ENCODE measurements around the gene PYGO1.
"Not testable (repeated sequence)": the region's sequence is repeated elsewhere in the genome, so short reads cannot be mapped to it uniquely, and the experiment has no call there.

PYGO1 gene, protein sequence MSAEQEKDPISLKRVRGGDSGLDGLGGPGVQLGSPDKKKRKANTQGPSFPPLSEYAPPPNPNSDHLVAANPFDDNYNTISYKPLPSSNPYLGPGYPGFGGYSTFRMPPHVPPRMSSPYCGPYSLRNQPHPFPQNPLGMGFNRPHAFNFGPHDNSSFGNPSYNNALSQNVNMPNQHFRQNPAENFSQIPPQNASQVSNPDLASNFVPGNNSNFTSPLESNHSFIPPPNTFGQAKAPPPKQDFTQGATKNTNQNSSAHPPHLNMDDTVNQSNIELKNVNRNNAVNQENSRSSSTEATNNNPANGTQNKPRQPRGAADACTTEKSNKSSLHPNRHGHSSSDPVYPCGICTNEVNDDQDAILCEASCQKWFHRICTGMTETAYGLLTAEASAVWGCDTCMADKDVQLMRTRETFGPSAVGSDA

DNA sequence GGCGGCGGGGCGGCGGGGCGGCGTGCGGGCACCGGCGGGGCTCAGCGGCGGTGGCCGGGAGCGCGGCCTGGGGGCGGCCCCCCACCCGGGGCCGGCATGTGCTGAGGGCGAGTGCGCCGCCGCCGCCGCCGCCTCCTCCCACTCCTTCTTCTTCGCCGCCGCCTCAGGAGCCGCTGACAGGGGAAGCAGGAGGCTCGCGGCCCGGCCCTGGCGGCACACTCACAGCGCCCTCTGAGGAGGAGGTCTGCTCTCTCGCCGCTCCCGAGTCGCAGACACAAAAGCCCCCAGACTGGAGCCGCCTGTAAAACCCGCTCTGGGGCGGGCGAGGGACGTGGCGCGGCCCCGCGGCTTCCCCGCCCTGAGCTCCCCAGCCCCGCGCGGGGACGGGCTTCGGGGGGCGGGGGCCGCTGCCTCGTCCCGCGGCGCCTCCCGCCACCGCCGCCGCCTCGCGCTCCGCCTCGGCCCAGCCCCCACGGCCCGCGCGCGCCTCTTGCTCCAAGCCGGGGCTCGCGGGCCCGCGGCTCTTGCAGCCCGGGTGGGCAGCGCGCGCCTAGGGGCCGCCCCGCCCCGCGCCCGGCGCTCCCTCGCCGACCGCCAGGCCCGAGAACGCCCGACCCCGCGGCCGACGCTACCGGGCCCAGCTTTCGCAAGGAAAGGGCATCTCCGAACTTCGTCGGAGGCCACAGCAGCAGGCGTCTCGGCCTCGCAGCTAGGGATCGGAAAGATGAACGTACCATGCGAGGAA is at the start of gene PYGO1:
TSS of gene PYGO1 (minus strand) at position 276 of the 745 bp plus-strand sequence. CDS start 462 bp downstream, outside the sequence.
- DNase-seq (ENCODE audit: low read depth in 1 of 2, low spot score in 1 of 2): peak in 1 of 2 donors; percentile 4

DNA sequence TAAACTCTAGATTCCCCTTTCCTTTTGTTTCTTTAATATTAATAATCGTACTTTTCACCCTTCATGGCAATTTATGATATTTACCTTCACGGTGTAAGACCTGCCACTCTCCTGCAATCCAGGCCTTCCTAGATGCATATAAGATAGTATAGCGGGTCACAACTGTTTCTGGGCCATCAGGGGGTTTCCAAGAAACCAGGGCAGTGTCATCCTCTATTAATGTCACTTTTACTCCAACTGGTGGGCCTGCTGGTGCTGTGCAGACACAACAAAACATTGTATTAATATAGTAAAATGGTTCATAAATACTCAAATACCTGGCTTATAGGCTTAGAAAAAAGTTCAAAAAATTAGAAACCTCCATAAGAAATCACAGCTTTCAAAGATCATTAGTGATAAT is 48.9 kb upstream of the PYGO1 start:
- no peak for DNase-seq (ENCODE audit: low read depth in 1 of 2, low spot score in 1 of 2)

DNA sequence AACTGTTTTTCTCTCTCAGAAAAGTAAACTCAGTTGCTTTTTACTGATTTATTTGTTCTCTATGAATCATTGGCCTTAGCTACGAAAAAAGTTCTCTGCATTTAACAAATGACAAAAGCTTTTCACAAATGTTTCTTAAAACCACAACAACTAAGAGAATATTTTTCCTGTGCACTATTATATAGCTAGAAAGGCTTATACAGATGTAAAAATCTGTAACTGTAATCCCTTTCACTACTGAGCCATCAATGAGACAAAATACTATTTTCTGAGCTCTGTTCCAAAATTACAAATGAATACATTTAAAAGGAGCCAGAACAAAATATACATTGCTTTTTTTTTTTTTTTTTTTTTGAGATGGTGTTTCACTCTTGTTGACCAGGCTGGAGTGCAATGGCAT is 45.6 kb upstream of the PYGO1 start:
- DNase-seq (ENCODE audit: low read depth in 1 of 2, low spot score in 1 of 2): no peak

DNA sequence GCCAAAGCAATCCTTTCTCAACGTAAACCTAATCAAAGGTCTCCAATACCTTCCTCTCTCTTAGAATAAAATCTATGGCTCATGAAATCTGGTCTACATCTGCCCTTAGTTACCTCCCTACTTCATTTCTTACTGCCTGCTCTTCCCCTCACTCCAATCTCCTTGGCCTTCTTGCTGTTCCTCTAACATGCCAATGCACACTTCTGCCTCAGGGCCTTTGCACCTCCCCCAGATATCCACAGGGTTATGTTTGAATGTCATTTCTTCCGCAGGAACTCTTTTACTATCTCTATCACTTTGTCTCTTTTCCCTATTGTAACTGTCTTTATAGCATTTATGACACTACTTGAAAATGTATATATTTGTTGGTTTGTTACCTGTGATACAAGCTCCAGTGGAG is 44.3 kb upstream of the PYGO1 start:
- DNase-seq (ENCODE audit: low read depth in 1 of 2, low spot score in 1 of 2): no peak

DNA sequence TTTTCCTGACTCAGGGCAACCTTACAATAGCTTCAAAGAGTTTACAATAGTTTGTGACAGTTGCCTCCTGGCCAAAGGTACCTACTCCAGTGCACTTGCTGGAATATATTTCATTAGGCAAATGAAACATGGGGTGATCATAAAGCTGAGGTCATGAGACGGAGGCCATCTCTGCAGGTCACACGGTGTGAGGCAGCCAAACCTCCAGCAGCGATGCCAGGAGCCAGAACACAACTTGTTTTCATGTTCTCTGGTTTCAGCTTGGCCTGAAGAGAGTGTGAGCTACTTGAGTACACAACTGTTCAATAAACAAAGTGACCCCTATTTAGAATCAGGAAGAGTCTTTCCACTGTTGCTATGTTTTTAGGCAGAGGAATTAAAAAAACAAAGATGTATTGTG is 42.7 kb upstream of the PYGO1 start:
- no peak for DNase-seq (ENCODE audit: low read depth in 1 of 2, low spot score in 1 of 2)

DNA sequence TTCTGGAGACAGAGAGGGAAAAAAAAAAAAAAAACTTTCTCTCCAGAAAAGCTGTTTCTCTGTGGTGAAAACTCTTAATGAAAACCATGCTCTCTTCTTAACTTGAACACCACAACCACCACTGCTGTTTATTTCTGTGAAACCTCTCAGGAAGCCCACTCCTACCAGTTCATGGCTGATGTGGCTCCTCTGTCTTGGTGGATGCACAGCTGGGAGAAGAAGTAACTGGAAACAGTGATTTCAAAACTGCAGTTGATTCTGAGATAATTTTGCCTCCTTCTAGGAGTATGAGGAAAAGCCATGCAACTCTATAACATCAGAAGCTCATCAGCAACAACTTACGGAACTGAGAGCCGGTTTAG is 40.2 kb upstream of the PYGO1 start:
- DNase-seq (ENCODE audit: low read depth in 1 of 2, low spot score in 1 of 2): no peak

DNA sequence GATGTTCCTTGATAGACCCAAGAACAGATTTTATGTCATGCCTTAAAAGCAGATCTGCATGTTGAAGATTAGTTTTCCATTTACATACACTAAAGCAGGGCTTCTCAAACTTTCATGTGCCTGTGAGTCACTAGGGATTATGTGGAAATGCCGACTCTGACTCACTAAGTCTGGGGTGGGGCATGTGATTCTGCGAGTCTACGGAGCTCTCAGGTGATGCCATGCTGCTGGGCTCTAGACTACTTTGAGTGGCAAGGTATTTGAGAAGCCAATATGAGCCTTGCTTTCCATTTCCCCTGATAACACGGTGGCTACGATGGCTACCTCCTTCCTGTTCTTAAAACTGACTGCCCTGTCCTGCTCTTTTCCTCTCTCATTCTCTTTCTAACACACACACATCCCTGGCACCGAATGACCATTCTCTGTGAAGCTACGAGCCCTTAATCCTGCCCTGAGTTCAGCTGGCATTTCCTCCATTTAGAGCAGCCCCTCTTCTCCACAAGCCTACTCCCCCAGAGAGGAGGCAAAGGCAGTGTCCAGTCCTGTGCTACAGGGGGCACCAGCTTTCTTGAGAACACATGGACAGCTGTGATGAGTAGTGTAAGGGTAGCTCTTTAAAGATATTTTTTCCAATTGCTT is 39.7 kb upstream of the PYGO1 start:
- DNase-seq (ENCODE audit: low read depth in 1 of 2, low spot score in 1 of 2): no peak

DNA sequence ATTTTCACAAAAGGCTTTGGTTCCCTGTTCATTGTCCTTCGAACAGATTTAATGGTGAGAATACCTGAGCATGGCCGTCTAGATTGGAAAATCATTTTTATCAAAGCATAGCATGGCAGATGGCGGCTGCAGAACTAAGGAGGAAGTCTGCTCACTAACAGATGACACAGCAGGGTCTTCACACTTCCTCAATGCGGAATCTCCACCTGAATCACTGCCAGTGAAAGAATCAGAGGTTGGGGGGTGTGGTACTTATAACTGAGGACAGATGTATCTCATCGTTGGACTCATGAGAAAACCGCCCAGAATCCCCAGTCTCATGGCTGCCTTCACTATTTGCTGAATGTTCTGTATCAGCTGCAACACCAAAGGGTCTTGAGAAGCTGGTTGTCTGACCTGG is 31.6 kb upstream of the PYGO1 start:
- DNase-seq (ENCODE audit: low read depth in 1 of 2, low spot score in 1 of 2): no peak

DNA sequence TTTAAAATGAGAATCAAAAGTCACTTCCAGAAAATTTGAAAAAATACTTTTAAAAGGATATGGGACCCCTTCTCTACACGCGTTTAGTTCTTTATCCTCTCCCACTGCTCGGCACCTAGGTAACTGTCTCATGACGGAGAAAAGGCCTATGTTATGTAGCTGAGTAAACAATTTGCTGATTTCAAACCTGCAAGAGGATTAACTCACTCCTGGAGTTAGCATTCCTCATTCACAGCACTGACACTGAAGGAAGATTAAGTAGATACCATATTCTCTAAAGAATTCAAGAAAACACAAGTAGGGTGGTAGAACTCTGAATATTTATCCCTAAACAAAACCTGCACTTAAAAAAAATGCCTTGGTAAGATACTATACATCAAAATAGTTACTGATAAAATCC is 30.2 kb upstream of the PYGO1 start:
- no peak for DNase-seq (ENCODE audit: low read depth in 1 of 2, low spot score in 1 of 2)

DNA sequence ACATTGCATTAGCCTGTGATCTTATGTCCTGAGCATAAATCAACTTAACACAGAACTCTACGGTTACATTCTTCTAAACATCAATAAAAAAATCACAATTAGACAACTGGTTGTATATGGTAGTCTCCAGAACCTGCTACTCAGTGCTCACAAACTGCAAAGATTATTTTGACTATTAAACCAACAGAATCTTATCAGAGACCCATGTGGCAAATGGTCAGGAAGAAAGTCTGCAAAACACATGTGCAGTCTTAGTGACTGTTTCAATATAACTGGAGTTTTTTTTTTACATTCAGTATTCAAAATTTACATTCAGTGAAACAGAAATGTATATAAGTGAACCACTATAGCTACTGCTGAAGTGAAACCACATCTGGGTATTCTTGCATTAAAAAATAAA is 27.3 kb upstream of the PYGO1 start:
- no peak for DNase-seq (ENCODE audit: low read depth in 1 of 2, low spot score in 1 of 2)

DNA sequence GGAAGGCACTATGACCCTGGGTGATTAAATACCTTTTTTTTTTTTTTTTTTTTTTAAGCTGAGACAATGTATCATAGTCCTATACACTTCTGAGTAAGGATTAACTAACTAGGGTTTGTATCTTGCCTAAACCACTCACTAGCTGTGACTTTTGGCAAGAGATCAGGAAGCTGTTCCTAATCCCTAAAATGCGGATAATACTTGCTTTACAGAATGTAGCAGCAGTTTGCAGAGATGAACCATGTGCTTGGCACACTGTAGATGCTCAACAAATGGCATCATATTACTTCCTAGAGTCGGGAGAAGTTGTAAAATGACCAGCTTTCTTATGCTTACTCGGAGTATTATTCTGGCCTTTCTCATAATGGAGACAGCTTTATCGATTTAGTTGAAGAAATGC is 25.6 kb upstream of the PYGO1 start:
- no peak for DNase-seq (ENCODE audit: low read depth in 1 of 2, low spot score in 1 of 2)

DNA sequence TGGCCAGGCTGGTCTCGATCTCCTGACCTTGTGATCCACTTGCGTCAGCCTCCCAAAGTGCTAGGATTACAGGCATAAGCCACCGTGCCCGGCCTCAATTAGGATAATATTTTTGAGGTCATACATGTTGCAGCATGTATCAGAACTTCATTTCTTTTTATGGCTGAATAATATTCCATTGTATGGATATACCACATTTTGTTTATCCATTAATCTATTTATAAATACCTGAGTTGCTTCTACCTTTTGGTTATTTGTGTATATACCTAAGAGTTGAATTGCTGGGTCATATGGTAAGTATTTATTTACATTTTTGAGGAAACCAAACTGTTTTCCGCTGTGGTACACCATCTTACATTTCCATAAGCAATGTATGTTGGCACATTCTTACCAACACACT is 18.1 kb upstream of the PYGO1 start:
- no peak for DNase-seq (ENCODE audit: low read depth in 1 of 2, low spot score in 1 of 2)

DNA sequence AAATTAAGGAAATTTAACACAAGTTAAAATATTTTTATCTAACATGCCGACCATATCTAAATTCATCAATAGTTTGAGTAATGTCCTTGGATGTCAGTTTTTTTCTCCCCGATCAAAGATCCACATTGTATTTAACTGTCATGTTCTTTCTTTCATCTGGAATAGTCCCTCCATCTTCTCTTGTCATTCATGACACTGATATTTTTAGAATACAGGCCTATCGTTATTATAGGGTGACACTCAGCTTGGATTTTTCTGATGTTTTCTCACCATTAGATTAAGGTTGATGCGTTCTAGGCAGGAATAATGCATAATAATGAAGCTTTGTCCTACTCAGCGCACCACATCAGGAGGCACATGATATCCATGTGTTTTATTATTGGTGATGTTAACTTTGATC is 13.2 kb upstream of the PYGO1 start:
- DNase-seq (ENCODE audit: low read depth in 1 of 2, low spot score in 1 of 2): no peak

DNA sequence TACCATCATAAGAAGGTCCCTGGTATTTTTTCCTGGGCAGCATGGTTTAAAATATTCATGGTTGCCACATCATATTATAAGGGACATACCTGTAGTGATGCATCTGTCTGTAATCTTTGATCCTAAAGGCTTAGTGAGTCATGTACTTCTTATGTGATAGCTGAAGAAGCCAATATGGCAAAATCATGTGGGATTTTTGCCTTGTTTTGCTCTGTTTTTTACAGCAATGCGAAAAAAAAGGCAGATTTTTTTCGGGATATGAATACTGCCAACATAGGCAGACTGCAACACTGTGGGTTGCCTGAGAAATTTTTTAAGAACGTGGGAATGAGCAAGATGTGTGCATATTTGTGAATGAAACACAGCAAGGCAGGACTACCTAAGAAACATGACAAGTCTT is 11.3 kb upstream of the PYGO1 start:
- DNase-seq (ENCODE audit: low read depth in 1 of 2, low spot score in 1 of 2): no peak

DNA sequence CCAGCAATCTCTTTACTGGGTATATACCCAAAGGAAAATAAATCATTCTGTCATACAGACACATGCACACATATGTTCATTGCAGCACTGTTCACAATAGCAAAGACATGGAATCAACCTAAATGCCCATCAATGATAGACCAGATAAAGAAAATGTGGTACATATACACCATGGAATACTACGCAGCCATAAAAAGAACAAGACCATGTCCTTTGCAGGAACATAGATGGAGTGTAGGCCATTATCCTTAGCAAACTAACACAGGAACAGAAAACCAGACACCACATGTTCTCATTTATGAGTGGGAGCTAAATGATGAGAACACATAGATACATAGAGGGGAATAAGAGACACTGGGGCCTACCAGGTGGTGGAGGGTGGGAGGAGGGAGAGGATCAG is 4.9 kb upstream of the PYGO1 start:
- not testable (repeated sequence) for DNase-seq (ENCODE audit: low read depth in 1 of 2, low spot score in 1 of 2)

DNA sequence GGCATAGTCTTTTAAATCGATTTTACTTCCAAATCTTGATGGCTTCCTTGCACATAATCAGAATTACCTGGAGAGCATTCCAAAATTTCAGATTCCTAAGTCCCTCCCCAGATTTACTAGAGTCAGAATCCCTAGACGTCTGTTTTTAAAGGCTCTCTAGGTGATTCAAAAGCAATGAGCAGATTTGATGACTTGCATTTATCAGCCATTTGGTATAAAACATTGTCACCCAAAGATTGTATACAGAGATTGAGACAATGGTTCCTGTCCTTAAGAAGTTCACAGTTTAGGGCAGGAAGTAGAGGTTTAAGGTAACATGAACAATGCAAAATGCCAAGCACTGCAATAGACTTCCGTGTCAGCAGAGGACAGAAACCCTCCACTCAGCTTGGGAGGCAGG is 2.6 kb upstream of the PYGO1 start:
- no peak for DNase-seq (ENCODE audit: low read depth in 1 of 2, low spot score in 1 of 2)

DNA sequence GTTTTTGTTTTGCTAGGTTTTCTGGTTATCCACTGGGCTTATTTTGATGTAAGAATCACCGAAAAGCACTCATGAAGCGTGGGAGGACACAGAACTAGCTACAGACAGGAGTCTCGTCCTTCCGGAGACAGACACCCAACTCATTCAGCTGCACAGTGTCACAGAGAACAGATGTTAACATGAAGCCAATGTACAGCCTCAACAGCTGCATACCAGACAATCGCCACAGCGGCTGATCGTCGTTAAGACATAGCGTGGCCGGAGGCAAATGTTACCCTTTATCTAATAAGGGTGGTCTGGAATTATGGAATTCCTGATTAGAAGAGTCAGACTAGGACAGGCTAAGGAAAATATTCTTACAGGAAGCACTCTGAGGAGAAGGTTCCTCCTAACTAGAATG is 1.1 kb upstream of the PYGO1 start:
- no peak for DNase-seq (ENCODE audit: low read depth in 1 of 2, low spot score in 1 of 2)

DNA sequence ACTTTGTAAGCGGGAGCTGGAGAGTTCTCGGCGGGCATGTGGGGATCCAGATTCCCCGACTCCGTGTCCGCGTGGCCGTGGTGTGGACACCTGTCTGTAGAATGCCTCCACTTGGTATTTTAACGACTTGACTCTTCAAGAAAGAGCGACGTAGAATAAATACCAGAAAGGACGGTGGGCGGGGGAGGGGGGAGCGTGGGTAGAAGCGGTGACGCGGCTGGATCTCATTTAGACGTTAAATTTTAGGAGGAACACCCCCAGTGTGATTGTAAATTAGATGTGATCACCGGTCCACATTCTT is 620 bp upstream of the PYGO1 start:
- no peak for DNase-seq (ENCODE audit: low read depth in 1 of 2, low spot score in 1 of 2)

DNA sequence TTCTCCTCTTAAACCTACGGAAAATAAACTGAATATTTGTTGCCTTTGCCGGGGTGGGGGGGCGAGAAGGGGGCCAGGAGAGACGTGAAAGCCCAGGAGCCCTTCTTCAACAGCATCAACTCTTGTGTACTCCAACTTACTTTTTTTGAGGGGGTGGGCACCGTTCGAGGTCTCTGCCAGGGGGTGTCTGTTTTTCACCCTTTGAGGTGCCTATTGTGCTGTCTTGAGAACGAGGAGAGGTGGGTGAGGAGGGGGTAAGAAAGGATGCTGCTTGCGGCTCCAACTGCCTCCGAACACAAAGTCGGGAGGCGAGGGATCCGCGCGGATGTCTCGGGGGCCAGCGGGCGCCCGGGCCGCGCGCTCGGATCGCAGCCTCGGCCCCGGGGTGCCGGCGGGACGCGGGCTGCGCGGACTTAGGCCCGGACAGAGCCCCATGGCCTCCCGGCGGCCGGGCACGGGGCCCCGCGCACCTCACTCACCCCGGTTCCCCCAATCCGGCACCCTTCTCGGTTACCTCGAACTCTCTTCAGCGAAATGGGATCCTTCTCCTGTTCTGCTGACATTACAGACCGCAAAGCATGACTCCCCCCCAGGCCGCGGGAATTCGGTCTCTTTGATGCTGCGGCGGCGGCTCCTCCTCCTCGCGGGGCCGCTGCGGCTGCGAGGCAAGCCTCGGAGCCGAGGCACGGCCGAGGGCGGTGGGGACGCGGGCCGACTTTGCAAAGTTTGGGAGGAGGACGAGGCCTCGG is 650 bp downstream of the PYGO1 start:
- DNase-seq (ENCODE audit: low read depth in 1 of 2, low spot score in 1 of 2): no peak

DNA sequence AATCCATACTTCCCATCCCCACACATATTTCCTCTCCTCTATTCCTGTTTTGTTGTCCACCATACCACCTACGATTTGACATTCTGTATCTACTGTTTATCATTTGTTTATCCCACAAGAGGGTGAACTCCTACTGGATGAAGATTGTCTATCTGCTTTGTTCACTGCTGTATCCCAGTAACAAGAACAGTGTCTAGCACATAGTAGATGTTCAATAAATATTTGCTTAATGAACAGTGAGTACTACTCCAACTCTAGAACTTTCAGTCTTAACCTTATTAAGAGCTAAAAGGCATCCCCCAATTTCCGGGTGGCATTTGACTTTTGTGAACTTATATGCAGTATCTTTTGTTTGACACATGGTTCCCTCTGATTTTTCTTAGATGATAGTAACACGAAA is 1.3 kb downstream of the PYGO1 start:
- no peak for DNase-seq (ENCODE audit: low read depth in 1 of 2, low spot score in 1 of 2)

DNA sequence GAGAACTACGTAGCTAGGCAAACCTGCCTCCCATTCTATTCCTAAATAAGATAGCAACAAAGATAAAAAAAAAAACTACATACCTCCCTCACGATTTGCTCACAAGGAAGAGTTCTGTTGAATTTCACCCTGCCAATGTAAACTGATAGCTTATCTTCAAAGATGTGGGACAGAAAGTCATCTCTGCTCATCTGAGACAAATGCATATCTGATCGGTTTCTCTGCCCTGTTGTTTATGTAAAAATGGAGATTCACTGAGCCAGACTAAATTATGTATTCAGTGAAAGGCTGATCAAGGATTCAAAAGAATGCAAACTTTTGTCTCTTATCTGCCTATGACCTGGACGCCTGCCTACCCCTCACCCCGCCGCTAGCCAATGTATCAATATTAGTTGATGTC is 11.2 kb downstream of the PYGO1 start:
- DNase-seq (ENCODE audit: low read depth in 1 of 2, low spot score in 1 of 2): no peak

DNA sequence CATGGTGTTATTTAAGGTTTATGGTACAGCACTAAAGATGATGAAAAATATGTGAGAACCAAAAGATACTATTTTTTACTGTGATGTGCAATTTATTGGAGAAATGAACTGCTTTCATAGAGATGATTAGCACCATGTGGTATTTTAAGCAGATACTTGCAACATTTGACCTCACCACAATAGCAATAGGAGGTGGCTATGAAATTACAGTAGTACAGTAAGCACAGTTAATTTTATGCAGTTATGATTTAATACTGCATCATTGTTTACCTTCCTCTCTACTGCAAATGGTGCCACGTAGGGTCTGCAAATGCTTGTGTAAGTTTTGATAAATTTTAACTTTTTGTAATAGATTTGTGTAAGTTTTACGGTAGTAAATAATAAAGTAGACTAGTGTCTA is 14.0 kb downstream of the PYGO1 start:
- no peak for DNase-seq (ENCODE audit: low read depth in 1 of 2, low spot score in 1 of 2)

All from activated T-helper 1 cell treated with anti-CD3 and anti-CD28 coated beads, Interleukin-2, amount 50 U/mL, for 16 hours (primary cell).